Caco-2 (cell line): ENCODE measurements around the gene SLC9A7. TPM values are rescaled to one million over a fixed set of nuclear protein-coding genes. Genes with fewer than 3 reads are reported as not detected.

Source experiments
- Bru-seq: library from RNA; stranded (reverse); fragments of 400-500 nt; gene quantifications from one replicate; lab custom pipeline; 2021; lab: Mats Ljungman, UMichigan
- BruChase-seq, 2 experiments: library from RNA; stranded (reverse); fragments of 400-500 nt; gene quantifications; one replicate each; lab custom pipeline; 2021; lab: Mats Ljungman, UMichigan
- BruUV-seq: library from RNA; stranded (reverse); fragments of 400-500 nt; replicated peaks from 2 replicates; lab custom pipeline; 2021; lab: Mats Ljungman, UMichigan
- CTCF ChIA-PET: fragments of 300-600 bp; sonication (Branson Sonifier 250); formaldehyde crosslinking; loops from one replicate; lab custom pipeline; 2022; ENCODE audit warnings: antibody characterized with exemption; lab: Charles Lee
- POLR2A ChIA-PET: fragments of 300-600 bp; sonication (Branson Sonifier 250); formaldehyde crosslinking; loops from one replicate; lab custom pipeline; 2022; ENCODE audit warnings: antibody characterized with exemption; lab: Charles Lee
- DNase-seq, 2 experiments: peaks; one replicate each; pipeline versions ENCODE4 v3.0.0 to v3.0.0-alpha.2; 2020 to 2022
- H3K27me3 ChIP-seq: replicated peaks from 2 replicates; pipeline ENCODE4 v1.6.0; 2011; ENCODE audit warnings: low read length; ENCODE audit not compliant: control insufficient read depth, insufficient read depth
- H3K36me3 ChIP-seq: 2 replicates; pipeline ENCODE4 v1.5.1; 2011; ENCODE audit warnings: low read length; ENCODE audit not compliant: control insufficient read depth, insufficient read depth
- H3K4me1 ChIP-seq: fragments of 250-450 bp; sonication (Bioruptor Pico); 2 replicates; pipeline ENCODE4 v1.5.1; 2020; ENCODE audit warnings: mild to moderate bottlenecking
- H3K4me3 ChIP-seq: 2 replicates; pipeline ENCODE4 v1.5.1; 2011; ENCODE audit warnings: low read depth, mild to moderate bottlenecking, control low read depth, low read length
- H3K9me3 ChIP-seq: fragments of 250-450 bp; sonication (Bioruptor Pico); 2 replicates; pipeline ENCODE4 v1.5.1; 2020; ENCODE audit warnings: mild to moderate bottlenecking, moderate library complexity
- H3K27ac Mint-ChIP-seq: one replicate; pipeline ENCODE4 v1.8.0; 2022; ENCODE audit warnings: mixed read lengths; ENCODE audit not compliant: unreplicated experiment
- H3K27me3 Mint-ChIP-seq: one replicate; pipeline ENCODE4 v1.8.0; 2022; ENCODE audit warnings: mixed read lengths; ENCODE audit not compliant: insufficient read depth, unreplicated experiment
- H3K36me3 Mint-ChIP-seq: one replicate; pipeline ENCODE4 v1.8.0; 2022; ENCODE audit warnings: mild to moderate bottlenecking, mixed read lengths; ENCODE audit not compliant: insufficient read depth, unreplicated experiment
- H3K4me1 Mint-ChIP-seq: one replicate; pipeline ENCODE4 v1.8.0; 2022; ENCODE audit warnings: low read depth, mixed read lengths; ENCODE audit not compliant: unreplicated experiment
- H3K4me3 Mint-ChIP-seq: one replicate; pipeline ENCODE4 v1.8.0; 2022; ENCODE audit warnings: mild to moderate bottlenecking, moderate library complexity, mixed read lengths; ENCODE audit not compliant: unreplicated experiment
- H3K9me3 Mint-ChIP-seq: one replicate; pipeline ENCODE4 v1.8.0; 2022; ENCODE audit warnings: mixed read lengths; ENCODE audit not compliant: unreplicated experiment
- CTCF ChIP-seq, 2 experiments: fragments of 200-600 bp in 1 of 2; IDR thresholded peaks; 1 replicate in 1 of 2; 2 replicates in 1 of 2; pipeline versions ENCODE4 v1.5.1 to v1.8.0; 2011 to 2022; ENCODE audit warnings: antibody characterized with exemption in 1 of 2, control low read depth in 1 of 2, inconsistent platforms in 1 of 2, low read depth in 1 of 2, low read length in 1 of 2, mild to moderate bottlenecking in 1 of 2, moderate library complexity in 1 of 2; ENCODE audit not compliant: insufficient read depth in 1 of 2, severe bottlenecking in 1 of 2, unreplicated experiment in 1 of 2
- intact Hi-C: fragments of 100-400 bp; cut with micrococcal nuclease; formaldehyde crosslinking; loops from one replicate; pipeline ENCODE4 v1.10.0; 2022; ENCODE audit not compliant: unreplicated experiment
- long read RNA-seq: library from polyadenylated mRNA; stranded (forward); transcript quantifications from one replicate; pipeline ENCODE4 v2.0.0, GENCODE V29; 2022
- total RNA-seq: library from RNA; stranded (reverse); gene quantifications from 2 replicates; pipeline ENCODE4 v1.2.3, GENCODE V29; 2022

SLC9A7 gene
- 20.1 and 21.3 TPM in 2 replicates for total RNA-seq
- percentile 68 among the genes with signal in this experiment for Bru-seq, nascent RNA
- percentile 68 among the genes with signal in this experiment for BruChase-seq, experiment 1, labeled RNA remaining after a 2-hour chase
- percentile 69 among the genes with signal in this experiment for BruChase-seq, experiment 2, labeled RNA remaining after a 6-hour chase
- long read RNA-seq, partial matches to known transcripts = 1 of 12 reads
- long read RNA-seq, other reads (novel, unspliced or antisense) = 11 of 12 reads

- no peaks in the 10 kb centered on the region for H3K36me3 ChIP-seq
- ChIA-PET CTCF (interaction anchor here (0.6 to 1.5 kb wide), 5 partner anchors 32 to 145 kb away, joined by 3 to 15 read pairs (median 5); no protein-coding TSS in a partner anchor), POLR2A (interaction anchor here (0.6 kb wide), 2 partner anchors 53 to 75 kb away, joined by 3 read pairs; no protein-coding TSS in a partner anchor)
- Mint-ChIP-seq H3K4me1 (no peaks in the 10 kb centered on the region), H3K4me3 (peak within 1 kb of the TSS; percentile 85), H3K36me3 (peaks cover 10% of the 10 kb centered on the region), H3K27ac (peak within 1 kb of the TSS; percentile 83), H3K9me3 (no peaks in the 10 kb centered on the region), H3K27me3 (no peaks in the 10 kb centered on the region)
- peaks cover 9% of the 10 kb centered on the region; the same call in 1 of the 2 replicates for H3K4me1 ChIP-seq
- TF ChIP-seq CTCF (IDR thresholded peaks at IDR 0.05; ENCODE audit: insufficient read depth in 1 of 2, low read depth in 1 of 2, low read length in 1 of 2, severe bottlenecking in 1 of 2, unreplicated experiment in 1 of 2) = peak; percentile 69 to 80
- peak within 1 kb of the TSS; percentile 83 for H3K4me3 ChIP-seq
- H3K27me3 ChIP-seq = no peaks in the 10 kb centered on the region
- intact Hi-C loops = loop anchor here (1.0 to 5.0 kb wide), 2 partner anchors 37 to 218 kb away; no protein-coding TSS in a partner anchor
- H3K9me3 ChIP-seq = no peaks in the 10 kb centered on the region
- peak; percentile 82 to 90 for DNase-seq
- no TSS peak for BruUV-seq
Measured at GRCh38 chrX:46758956-46759644, at the start of gene SLC9A7. Gene SLC9A7, minus strand, starts transcription at chrX:46759118. Its CDS starts 89 bp downstream, at chrX:46759029.

GRCh38 chrX:46805270-46805669 lies 46.4 kb upstream of the SLC9A7 start:
- no peaks in the 10 kb centered on the region for H3K9me3 ChIP-seq
- ChIA-PET CTCF (no interaction called here), POLR2A (no interaction called here)
- H3K36me3 Mint-ChIP-seq = no peaks in the 10 kb centered on the region
- H3K9me3 Mint-ChIP-seq = no peaks in the 10 kb centered on the region
- no peaks in the 10 kb centered on the region for H3K27me3 ChIP-seq
- no peak overlapping the region for H3K4me3 Mint-ChIP-seq
- peaks cover 26% of the 10 kb centered on the region for H3K4me1 Mint-ChIP-seq
- H3K36me3 ChIP-seq = no peaks in the 10 kb centered on the region
- DNase-seq = no peak
- BruUV-seq = no TSS peak
- H3K27ac Mint-ChIP-seq = no peak overlapping the region
- H3K4me3 ChIP-seq = no peak overlapping the region
- no peaks in the 10 kb centered on the region for H3K4me1 ChIP-seq
- no peaks in the 10 kb centered on the region for H3K27me3 Mint-ChIP-seq
- intact Hi-C loops = no loop called here
- no peak for TF ChIP-seq CTCF (IDR thresholded peaks at IDR 0.05; ENCODE audit: insufficient read depth in 1 of 2, low read depth in 1 of 2, low read length in 1 of 2, severe bottlenecking in 1 of 2, unreplicated experiment in 1 of 2)

- intact Hi-C loops = no loop called here
- no peak for TF ChIP-seq CTCF (IDR thresholded peaks at IDR 0.05; ENCODE audit: insufficient read depth in 1 of 2, low read depth in 1 of 2, low read length in 1 of 2, severe bottlenecking in 1 of 2, unreplicated experiment in 1 of 2)
- ChIA-PET CTCF (no interaction called here), POLR2A (no interaction called here)
- Histone ChIP-seq H3K36me3 (no peaks in the 10 kb centered on the region), H3K4me3 (no peak overlapping the region), H3K9me3 (no peaks in the 10 kb centered on the region), H3K27me3 (no peaks in the 10 kb centered on the region), H3K4me1 (no peaks in the 10 kb centered on the region)
- H3K27me3 Mint-ChIP-seq = no peaks in the 10 kb centered on the region
- no TSS peak for BruUV-seq
- no peaks in the 10 kb centered on the region for H3K36me3 Mint-ChIP-seq
- H3K27ac Mint-ChIP-seq = no peak overlapping the region
- no peak overlapping the region for H3K4me3 Mint-ChIP-seq
- no peaks in the 10 kb centered on the region for H3K9me3 Mint-ChIP-seq
- peaks cover 13% of the 10 kb centered on the region for H3K4me1 Mint-ChIP-seq
- peak in 1 of 2 experiments; percentile 31 for DNase-seq
Measured at GRCh38 chrX:46803140-46803539, 44.2 kb upstream of the SLC9A7 start.
